GM11168 (cell line): Measurements from ENCODE around the gene SPPL2B.

Experiments
- in situ Hi-C: fragments of 300-500 bp; cut with MboI; formaldehyde crosslinking; loops from one replicate; pipeline ENCODE4 v1.12.0; 2022; ENCODE audit warnings: low sequenced_read_pairs; ENCODE audit not compliant: unreplicated experiment

The SPPL2B gene

DNA sequence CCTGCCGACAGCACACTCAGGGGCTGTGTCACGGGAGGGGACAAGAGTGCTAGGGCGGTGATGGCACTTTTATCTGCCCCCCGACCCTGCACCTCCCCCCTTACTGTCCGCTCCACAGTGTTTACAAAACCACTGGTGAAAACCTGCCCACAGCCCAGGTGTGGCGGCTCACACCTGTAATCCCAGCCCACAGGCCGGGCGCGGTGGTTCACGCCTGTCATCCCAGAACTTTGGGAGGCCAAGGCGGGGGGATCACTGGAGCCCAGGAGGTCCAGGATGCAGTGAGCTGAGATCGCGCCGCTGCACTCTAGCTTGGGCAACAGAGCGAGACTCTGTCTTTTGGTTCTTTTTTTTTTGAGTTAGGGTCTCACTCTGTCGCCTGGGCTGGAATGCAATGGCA lies 32.3 kb upstream of the SPPL2B start:
- in situ Hi-C loops: loop anchor here (25.0 kb wide), 1 partner anchor 91 kb away; no protein-coding TSS in a partner anchor

- in situ Hi-C loops: no loop called here
Observed at GRCh38 chr19:2300533-2300932, 28.0 kb upstream of the SPPL2B start.

DNA sequence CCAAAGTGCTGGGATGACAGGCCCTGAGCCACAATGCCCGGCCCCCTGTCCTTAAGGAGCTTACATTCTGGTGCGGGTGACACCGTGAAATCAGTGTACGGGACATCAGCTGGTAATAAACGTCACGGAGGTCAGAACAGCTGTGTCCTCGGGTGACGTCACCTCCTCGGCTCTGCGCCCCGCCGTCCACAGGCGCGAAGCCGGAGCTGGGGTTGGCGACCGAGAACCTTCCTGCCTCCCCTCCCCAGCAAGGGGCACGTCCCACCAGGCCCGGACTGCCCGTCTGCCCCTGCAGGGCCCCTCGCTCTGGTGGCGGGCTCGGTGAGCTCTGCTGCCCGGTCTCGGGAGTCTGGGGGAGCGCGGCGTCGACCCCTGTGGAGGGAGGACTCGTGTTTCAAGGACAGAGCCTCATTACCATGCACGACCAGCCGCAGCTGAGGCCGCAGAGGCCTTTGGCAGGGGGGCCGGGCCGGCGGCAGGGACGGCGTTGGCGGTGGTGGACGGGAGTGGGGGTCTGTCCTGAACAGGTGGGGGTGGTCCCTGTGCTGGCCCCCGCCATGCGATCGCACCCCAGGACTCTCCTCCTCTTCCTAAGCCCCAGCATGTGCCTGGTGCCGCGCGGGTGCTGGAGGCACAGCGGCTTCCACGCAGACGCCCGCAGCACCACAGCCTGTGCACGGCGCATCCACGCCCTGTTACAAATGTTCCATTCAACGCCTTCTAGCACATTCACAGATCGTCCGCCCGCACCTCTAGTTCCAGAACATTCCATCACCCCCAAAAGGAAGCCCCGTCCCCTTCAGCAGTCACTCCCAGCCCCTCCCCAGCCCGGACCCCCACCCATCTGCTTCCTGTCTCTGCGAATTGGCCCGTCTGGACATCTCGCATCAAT lies 25.9 kb upstream of the SPPL2B start:
- in situ Hi-C loops: no loop called here

- in situ Hi-C loops: no loop called here
Observed at GRCh38 chr19:2303211-2303798, 25.2 kb upstream of the SPPL2B start.

DNA sequence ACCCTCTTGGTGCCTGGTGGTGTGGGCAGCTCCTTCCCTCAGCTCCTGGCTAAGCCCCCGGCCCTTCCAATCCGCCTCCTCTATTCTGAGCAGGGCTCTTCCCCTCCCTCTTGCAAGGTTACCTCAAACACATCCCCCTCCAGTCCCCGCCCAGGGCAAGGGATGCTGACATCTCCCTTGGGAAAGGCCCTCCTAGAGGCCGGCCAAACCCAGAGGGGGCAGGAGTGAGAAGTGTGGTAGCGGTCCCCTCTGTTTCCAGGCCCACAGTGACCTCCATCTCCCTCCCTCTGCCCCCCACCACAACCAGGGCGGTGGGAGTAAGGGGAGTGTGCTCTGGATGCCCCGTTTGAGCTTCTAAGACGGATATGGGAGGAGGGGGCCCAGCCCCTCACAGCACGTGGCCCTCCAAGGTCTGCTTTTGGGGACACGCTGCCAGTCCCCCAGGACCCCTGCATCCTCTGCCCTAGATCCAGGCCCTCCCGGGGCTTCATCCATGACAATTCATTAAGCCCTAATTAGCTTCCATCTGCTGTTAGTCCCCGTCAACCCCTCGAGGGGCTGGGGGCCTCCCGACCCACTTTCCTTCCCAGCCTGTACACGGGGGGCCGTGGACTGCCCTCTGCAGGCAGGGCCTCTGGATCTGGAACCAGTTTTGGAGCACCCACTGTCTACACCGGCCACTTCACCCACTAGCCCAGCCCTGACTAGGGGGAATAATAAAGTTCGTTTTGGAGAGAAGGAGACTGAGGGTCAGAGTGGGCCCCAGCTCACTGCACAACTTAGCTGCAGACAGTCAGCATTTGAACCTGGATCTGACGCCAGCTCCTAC lies 22.8 kb upstream of the SPPL2B start:
- in situ Hi-C loops: no loop called here

- in situ Hi-C loops: no loop called here
Observed at GRCh38 chr19:2306281-2306806, 22.1 kb upstream of the SPPL2B start.

DNA sequence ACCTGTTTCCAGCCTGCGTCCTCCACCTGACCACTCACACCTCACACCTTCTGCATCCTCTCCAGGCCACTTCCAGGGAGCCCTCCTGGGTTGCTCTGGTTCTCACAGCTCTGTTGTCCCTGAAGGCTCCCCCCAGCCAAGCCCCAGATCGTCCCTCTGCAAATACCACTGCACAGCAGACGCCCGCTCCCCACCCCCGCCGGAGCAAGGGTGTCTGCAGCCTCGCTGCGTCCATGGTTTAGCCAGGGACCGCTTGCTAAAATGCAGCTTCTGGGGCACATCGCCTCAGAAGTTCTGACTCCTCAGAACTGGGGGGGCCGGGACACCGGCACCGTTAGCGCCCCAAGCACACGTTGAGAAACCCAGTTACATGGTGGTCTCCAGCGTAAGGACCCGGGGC lies 21.5 kb upstream of the SPPL2B start:
- in situ Hi-C loops: no loop called here

DNA sequence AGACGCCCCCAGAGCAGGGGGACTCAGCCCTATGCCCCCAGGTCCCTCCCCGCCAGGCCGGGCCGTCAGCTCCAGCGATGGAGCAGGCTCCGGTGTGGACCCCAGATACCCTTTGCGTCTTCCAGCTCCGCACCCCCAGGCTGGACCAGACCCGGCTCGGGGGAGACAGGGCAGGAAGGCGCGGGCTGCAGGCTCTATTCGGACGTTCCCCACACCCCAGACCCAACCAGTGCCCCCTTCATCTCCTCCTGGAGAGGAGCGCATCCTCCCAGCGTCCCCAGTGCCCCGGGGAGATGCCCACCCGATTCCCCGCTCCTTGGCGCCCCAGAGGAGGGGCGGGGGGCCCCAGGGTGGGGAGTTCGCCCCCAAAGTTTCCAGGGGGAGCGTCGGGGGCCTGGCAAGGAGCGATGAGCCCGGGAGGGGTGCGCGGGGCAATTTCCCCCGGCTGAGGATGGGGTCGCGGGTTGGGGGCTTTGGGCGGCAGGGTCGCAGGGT lies 20.9 kb upstream of the SPPL2B start:
- in situ Hi-C loops: no loop called here

DNA sequence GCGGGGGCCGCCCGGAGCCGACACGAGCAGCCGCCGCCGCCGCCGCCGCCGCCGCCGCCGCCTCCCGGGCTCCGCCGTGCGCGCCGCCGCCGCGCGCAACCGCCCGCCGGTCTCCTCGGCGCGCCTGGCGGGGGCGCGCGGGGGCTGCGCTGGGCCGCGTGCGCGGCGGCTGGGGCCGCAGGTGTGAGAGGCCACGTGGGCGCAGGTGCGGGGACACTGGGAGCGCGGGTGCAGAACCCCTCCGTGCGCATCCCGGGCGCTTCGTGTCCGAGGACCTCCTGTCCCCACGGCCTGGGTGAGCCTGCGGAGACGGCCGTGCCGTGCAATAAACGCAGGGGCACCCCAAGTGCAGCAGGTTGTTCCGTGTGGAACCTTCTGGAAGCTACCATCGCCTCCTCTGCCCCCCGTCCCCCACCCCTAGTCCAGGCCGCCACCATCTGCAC lies 20.3 kb upstream of the SPPL2B start, which contains the start of gene LINGO3:
LINGO3 (minus strand) TSS at position 41 of the 443 bp plus-strand sequence. CDS start 16,378 bp downstream, outside the sequence.
- in situ Hi-C loops: no loop called here

GRCh38 chr19:2309734-2310362 lies 18.6 kb upstream of the SPPL2B start:
- in situ Hi-C loops: no loop called here

DNA sequence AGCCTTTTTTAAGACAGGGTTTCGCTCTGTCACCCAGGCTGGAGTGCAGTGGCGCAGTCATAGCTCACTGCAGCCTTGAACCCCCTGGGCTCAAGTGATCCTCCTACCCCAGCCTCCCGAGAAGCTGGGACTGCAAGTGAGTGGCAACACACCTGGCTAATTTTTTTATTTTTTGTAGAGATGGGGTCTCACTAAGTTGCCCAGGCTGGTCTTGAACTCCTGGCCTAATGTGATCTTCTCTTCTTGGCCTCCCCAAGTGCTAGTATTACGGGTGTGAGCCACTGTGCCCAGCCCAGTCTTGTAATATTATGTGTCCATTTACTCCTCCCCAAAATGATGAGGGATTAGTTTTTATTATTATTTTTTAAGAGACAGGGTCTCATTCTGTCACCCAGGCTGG lies 17.4 kb upstream of the SPPL2B start:
- in situ Hi-C loops: no loop called here

DNA sequence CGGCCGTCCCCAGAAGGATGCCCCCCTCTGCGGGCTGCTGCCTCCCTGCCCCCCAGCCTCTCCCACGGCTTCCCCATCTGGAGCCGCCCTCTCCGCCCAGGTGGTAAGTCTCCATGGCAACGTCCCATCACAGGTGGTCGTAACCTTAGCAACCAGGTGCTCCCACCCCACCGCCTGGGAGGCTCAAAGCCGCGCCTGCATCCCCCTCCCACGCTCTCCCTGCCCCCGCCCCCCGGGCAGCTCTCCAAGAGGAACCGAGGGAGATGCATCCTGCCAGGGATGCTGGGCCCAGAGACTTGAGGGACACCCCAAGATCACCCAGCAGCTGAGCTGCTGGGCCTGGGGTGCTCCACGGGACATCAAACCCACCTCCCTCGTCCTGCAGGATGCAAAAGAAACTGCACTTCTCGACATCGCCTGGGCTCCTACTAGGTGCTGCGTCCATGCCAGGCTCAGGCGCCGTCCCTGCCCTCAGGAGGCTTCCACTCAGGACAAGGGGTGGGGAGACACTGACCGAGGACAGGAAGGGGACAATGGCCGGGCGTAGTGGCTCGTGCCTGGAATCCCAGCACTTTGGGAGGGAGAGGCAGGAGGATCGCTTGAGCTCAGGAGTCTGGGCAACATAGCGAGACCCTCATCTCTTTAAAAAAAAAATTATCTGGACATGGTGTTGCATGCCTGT lies 15.5 kb upstream of the SPPL2B start:
- in situ Hi-C loops: no loop called here

DNA sequence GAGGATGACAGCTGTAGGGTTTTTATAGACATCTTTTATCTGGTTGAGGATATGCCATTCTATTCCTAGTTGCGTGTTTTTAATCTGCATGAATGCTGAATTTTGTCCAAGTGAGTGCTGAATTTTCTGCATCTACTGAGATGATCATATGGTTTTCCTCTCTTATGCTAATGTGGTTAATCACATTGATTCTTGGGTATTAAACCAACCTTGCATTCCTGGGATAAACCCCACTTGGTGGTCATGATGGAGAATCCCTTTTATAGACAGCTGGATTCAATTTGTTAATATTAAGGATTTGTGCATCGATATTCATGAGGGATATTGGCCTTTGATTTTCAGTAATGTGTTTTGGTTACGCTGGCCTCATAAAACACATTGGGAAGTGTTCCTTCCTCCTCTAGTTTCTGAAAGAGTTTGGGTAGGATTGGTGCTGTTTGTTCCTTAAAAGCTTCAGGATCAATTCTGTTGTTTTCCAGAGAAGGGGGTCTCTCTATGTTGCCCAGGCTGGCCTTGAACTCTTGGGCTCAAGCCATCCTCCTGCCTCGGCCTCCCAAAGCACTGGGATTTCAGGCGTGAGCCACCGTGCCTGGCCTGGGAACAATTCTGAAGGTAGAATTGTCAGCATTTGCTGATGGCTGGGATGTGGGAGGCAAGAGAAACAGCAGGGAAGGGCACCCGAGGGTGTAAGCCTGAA lies 13.2 kb upstream of the SPPL2B start:
- in situ Hi-C loops: no loop called here

DNA sequence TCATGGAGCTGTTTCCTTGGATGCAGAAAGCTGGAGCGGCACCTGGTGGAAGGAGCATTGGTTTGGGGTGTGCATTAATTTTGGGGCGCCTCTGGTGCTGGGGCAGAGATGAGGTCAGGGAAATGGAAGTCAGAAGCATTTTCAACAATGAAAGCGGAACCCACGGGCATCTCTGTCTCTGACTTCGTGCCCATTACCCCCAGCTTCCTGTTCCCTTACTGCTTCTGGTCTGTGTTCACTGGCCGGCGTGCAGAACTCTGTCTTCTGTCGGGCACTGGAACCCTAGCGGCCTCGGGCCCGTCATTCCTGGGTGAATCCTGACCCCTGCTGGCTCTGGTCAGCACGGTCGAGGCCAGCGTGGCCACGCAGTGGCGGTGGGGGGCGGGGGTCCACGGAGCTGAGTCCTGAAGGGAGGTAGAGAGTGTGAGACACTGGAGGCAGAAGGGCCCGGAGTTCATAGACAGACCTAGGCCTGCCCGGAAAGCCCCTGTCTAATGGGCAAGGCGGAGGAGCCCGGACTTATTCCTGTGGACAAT lies 12.6 kb upstream of the SPPL2B start:
- in situ Hi-C loops: no loop called here

DNA sequence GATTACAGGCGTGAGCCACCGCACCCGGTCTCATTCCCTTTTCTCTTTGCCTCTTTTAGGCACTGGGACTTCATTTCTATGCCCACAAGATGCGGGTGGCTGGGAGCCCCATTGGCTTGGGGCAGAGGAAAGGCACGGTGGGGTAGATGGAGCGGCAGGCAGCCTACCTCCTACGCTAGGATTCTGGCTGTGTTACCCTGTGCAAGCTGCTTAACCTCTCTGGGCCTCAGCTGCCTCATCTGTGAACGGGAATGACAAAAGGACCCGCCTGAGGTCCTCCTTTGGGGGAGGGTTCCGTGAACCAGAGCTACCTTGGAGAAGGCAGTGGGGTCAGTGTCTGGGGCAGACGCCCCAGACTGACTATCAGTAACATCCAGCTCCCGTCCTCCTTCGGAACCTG lies 11.2 kb upstream of the SPPL2B start:
- in situ Hi-C loops: no loop called here

- in situ Hi-C loops: no loop called here
Observed at GRCh38 chr19:2317756-2318155, 10.7 kb upstream of the SPPL2B start.

DNA sequence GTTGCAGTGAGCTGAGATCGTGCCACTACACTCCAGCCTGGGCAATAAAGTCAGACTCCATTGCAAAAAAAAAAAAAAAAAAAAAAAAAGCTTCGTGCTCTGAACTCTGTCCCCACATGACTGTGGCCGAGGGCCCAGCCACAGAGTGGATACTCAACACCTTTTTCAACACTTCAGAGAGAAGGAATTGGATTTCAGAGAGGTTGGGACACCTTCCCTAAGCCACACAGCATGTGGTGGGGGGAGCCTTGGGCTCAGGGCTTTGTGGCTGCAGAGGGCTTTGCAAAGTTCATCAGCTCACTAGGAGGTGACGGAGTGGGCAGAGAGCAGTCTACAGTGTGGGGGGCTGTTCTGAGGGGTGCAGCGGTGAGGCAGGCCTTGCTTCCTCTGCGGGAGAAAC lies 9.6 kb upstream of the SPPL2B start:
- in situ Hi-C loops: no loop called here

DNA sequence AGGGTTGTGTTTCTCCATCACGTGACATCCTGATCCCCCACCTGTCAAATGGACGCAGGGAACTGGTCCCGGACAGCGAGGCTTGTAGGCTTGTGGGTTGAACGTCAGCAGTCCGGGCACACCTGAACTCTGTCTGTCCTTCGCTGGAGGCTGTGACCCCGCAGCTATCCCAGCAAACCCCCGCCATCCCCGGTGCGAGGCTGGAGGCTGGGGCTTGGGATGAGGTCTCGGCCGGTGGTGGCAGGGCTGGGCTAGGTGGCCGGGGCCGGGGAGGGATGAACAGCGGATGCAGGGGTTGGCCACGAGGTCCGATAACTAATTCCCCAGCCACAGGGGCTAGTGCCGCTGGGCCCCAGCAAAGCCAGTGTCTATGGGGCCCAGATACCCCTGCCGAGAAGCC lies 8.9 kb upstream of the SPPL2B start:
- in situ Hi-C loops: no loop called here
